K562 (cell line): Measurements from ENCODE around the gene ARL4C. TPM values are rescaled to one million over a fixed set of nuclear protein-coding genes. Genes with fewer than 3 reads are reported as not detected.

Experiments
- ATAC-seq: fragments of 200-7000 bp; cut with Tn5 transposase; 3 replicates; pipeline ENCODE4 v1.9.1; 2020; ENCODE audit warnings: moderate library complexity
- BruUV-seq: library from RNA; stranded (reverse); fragments of 400-500 nt; replicated peaks from 2 replicates; lab custom pipeline; 2021; lab: Mats Ljungman, UMichigan
- CTCF ChIA-PET: fragments of 300-600 bp; formaldehyde crosslinking; extraction: SDS; loops from one replicate; lab custom pipeline; 2021; ENCODE audit warnings: low intra/inter-chr PET ratio; lab: Yijun Ruan, JAX
- POLR2A ChIA-PET: fragments of 300-600, 350-650 bp; sonication (Branson Sonifier 250); formaldehyde crosslinking; extraction: SDS; loops from one replicate; lab custom pipeline; 2021; ENCODE audit warnings: antibody characterized with exemption, inconsistent platforms; lab: Yijun Ruan, JAX
- DNase-seq, 4 experiments: peaks; one replicate each; pipeline versions ENCODE4 v3.0.0 to v3.0.0-alpha.2; 2011 to 2018; ENCODE audit warnings: low spot score in 3 of 4, mixed read lengths in 3 of 4; ENCODE audit errors: extremely low read depth in 1 of 4
- FAIRE-seq: peaks from 2 replicates; lab custom pipeline; 2011; peaks lifted over from hg19 to GRCh38; lab: Jason Lieb, UNC
- H2AFZ ChIP-seq: 2 replicates; pipeline ENCODE4 v1.6.0; 2011; ENCODE audit warnings: low read depth, low read length, control low read depth, inconsistent platforms
- H3K27ac ChIP-seq: fragments of 200-600 bp; 3 replicates; pipeline ENCODE4 v1.8.0; 2011; ENCODE audit warnings: low read depth, mild to moderate bottlenecking, control low read depth, inconsistent platforms, low read length, moderate library complexity, mixed read lengths; ENCODE audit errors: extremely low read depth
- H3K27me3 ChIP-seq, 2 experiments: fragments of 300-600 bp in 1 of 2; 2 replicates in 1 of 2; 3 replicates in 1 of 2; pipeline versions ENCODE4 v1.6.0 to v1.8.0; 2011; ENCODE audit warnings: inconsistent platforms in 2 of 2, low read length in 2 of 2, mild to moderate bottlenecking in 1 of 2, mixed read lengths in 1 of 2, moderate library complexity in 1 of 2; ENCODE audit not compliant: control insufficient read depth in 2 of 2, insufficient read depth in 2 of 2
- H3K36me3 ChIP-seq: fragments of 300-600 bp; 3 replicates; pipeline ENCODE4 v1.8.0; 2011; ENCODE audit warnings: mild to moderate bottlenecking, low read length, inconsistent platforms; ENCODE audit not compliant: control insufficient read depth, insufficient read depth
- H3K4me1 ChIP-seq, 2 experiments: fragments of 200-600 bp in 1 of 2; replicated peaks in 1 of 2; 2 replicates in 1 of 2; 3 replicates in 1 of 2; pipeline versions ENCODE4 v1.5.1 to v1.8.0; 2011; ENCODE audit warnings: inconsistent platforms in 2 of 2, low read length in 2 of 2, mild to moderate bottlenecking in 1 of 2, mixed read lengths in 1 of 2, moderate library complexity in 1 of 2; ENCODE audit not compliant: control insufficient read depth in 2 of 2, insufficient read depth in 2 of 2
- H3K4me2 ChIP-seq: 2 replicates; pipeline ENCODE4 v1.6.1; 2011; ENCODE audit warnings: low read length, control low read depth, inconsistent platforms, mixed read lengths; ENCODE audit not compliant: insufficient read depth
- H3K4me3 ChIP-seq: fragments of 200-600 bp; sonication (generic), shearing (Covaris generic); 2 replicates; pipeline ENCODE4 v1.5.1; 2016; ENCODE audit warnings: control low read depth, inconsistent platforms
- H3K79me2 ChIP-seq: fragments of 200-600 bp; 3 replicates; pipeline ENCODE4 v1.8.0; 2011; ENCODE audit warnings: low read length, inconsistent platforms; ENCODE audit not compliant: control insufficient read depth, insufficient read depth
- H3K9ac ChIP-seq, 2 experiments: 2 replicates each; pipeline versions ENCODE4 v1.6.0 to v1.6.1; 2011; ENCODE audit warnings: low read depth in 2 of 2, low read length in 2 of 2, control low read depth in 1 of 2, inconsistent platforms in 1 of 2, mild to moderate bottlenecking in 1 of 2, mixed read lengths in 1 of 2; ENCODE audit not compliant: insufficient read depth in 1 of 2
- H3K9me1 ChIP-seq: one replicate; pipeline ENCODE4 v1.6.0; 2011; ENCODE audit warnings: inconsistent platforms, mild to moderate bottlenecking, low read length, moderate library complexity; ENCODE audit not compliant: control insufficient read depth, insufficient read depth
- H3K9me3 ChIP-seq: replicated peaks from 2 replicates; pipeline ENCODE4 v1.5.1; 2011; ENCODE audit warnings: low read depth, low read length, inconsistent platforms; ENCODE audit not compliant: control insufficient read depth, insufficient read depth
- H4K20me1 ChIP-seq: replicated peaks from 2 replicates; pipeline ENCODE4 v1.6.1; 2011; ENCODE audit warnings: low read length, inconsistent platforms, mixed read lengths; ENCODE audit not compliant: control insufficient read depth, insufficient read depth
- BHLHE40 ChIP-seq: IDR thresholded peaks from 2 replicates; pipeline ENCODE4 v1.6.1; 2011; ENCODE audit warnings: low read length, improper control_type of control experiment
- HMGXB4 ChIP-seq: sonication (generic); formaldehyde crosslinking; IDR thresholded peaks from 2 replicates; pipeline ENCODE4 v1.8.1; 2023; ENCODE audit warnings: mild to moderate bottlenecking, missing genetic modification reagents
- PPARD ChIP-seq: fragments of 250-450 bp; sonication (Bioruptor Pico); IDR thresholded peaks from 2 replicates; pipeline ENCODE4 v1.8.0; 2022; ENCODE audit warnings: inconsistent platforms, mild to moderate bottlenecking, moderate library complexity
- TBL1XR1 ChIP-seq, 2 experiments: IDR thresholded peaks; 2 replicates each; pipeline ENCODE4 v1.6.1; 2012; ENCODE audit warnings: improper control_type of control experiment in 2 of 2, low read length in 2 of 2, mild to moderate bottlenecking in 1 of 2
- ZNF134 ChIP-seq: fragments of 250-450 bp; sonication (Bioruptor Pico); conservative IDR thresholded peaks from 2 replicates; pipeline ENCODE4 v1.4.0; 2020
- WGBS: fragments of 100-300 bp; shearing (Covaris generic); methylation state at CpG from one replicate; pipeline ENCODE4 v1.1.6; 2016; ENCODE audit warnings: low coverage, mixed read lengths; ENCODE audit not compliant: insufficient coverage; ENCODE audit errors: missing lambda C conversion rate; 5-methylcytosine and 5-hydroxymethylcytosine counted together
- in situ Hi-C: fragments of 300-500 bp; cut with MboI; formaldehyde crosslinking; loops from 4 replicates; pipeline ENCODE4 v1.15.0; 2018; ENCODE audit warnings: inconsistent platforms, mixed read lengths
- intact Hi-C: fragments of 100-400 bp; cut with micrococcal nuclease; formaldehyde crosslinking; loops from 2 replicates; pipeline ENCODE4 v1.14.2; 2022
- polyA plus RNA-seq, 8 experiments: library from polyadenylated mRNA; depleted of rRNA in 4 of 8; stranded (reverse) in 5 of 8; unstranded in 3 of 8; fragments of >200 nt; fragmentation: Nextera tagmentation in 2 of 8; fragmentation: Illumina TruSeq in 1 of 8; extraction: Ambion mirVana in 2 of 8; extraction: Trizol in 1 of 8; gene quantifications; 2 replicates each; pipeline versions ENCODE4 v1.2.1 to v1.2.3, GENCODE V29; 2011 to 2014; ENCODE audit warnings: inconsistent platforms in 1 of 8, missing spikeins in 1 of 8
- total RNA-seq, 7 experiments: library from RNA; depleted of rRNA in 6 of 7; stranded (reverse); fragments of >200 nt in 6 of 7; fragmentation: Illumina TruSeq in 2 of 7; extraction: Trizol in 2 of 7; gene quantifications; 2 replicates each; pipeline versions ENCODE4 v1.2.1 to v1.2.3, GENCODE V29; 2011 to 2021; ENCODE audit warnings: low replicate concordance in 1 of 7

Gene ARL4C
- total and polyA plus RNA-seq, 9 of the 15 experiments (the other 6 are each of a cell fraction or from before 2014, with no cell fraction given): 0.03 to 0.11 (median 0.04) TPM; not detected in 5

GRCh38 chr2:234518986-234519642 is 22.2 kb upstream of the ARL4C start:
- BruUV-seq: no TSS peak
- peaks cover 0 to 13% of the 10 kb centered on the region in 2 experiments; a peak in 2 of 5 replicates for H3K27me3 ChIP-seq
- peaks cover 2 to 4% of the 10 kb centered on the region in 2 experiments; a peak in 3 of 5 replicates for H3K4me1 ChIP-seq
- H3K9ac ChIP-seq: no peak overlapping the region
- TF ChIP-seq PPARD (CRISPR knock-in tag) (no peak), TBL1XR1 (IDR thresholded peaks at IDR 0.05; ENCODE audit: low read length in 2 of 2) (no peak), BHLHE40 (no peak), ZNF134 (no peak), HMGXB4 (CRISPR knock-in tag) (no peak)
- H3K9me3 ChIP-seq: no peaks in the 10 kb centered on the region
- H3K36me3 ChIP-seq: no peaks in the 10 kb centered on the region
- 4% methylated on average over 5 of the region's 5 CpGs for WGBS
- CTCF ChIA-PET: no interaction called here
- no peaks in the 10 kb centered on the region for H4K20me1 ChIP-seq
- DNase-seq (no peak), ATAC-seq (no peak), FAIRE-seq (no peak)
- H2AFZ ChIP-seq: no peak overlapping the region
- in situ Hi-C loops (no loop called here), intact Hi-C loops (no loop called here)
- no peaks in the 10 kb centered on the region for H3K79me2 ChIP-seq
- H3K4me2 ChIP-seq: no peak overlapping the region
- no peaks in the 10 kb centered on the region for H3K9me1 ChIP-seq
- POLR2A ChIA-PET: no interaction called here
- H3K27ac ChIP-seq: no peak overlapping the region
- H3K4me3 ChIP-seq: no peak overlapping the region
